ENCODE data around the gene TIMM50. TPM values are rescaled to one million over a fixed set of nuclear protein-coding genes. Genes with fewer than 3 reads are reported as not detected.
A peak's percentile ranks its signal among the peaks of the same experiment; 100 is the strongest.

The TIMM50 gene
- total RNA-seq, 1 experiment from 2014 or later = 97.2 TPM

GRCh38 chr19:39446365-39447084, 34.1 kb upstream of the TIMM50 start:
- Histone ChIP-seq H3K36me3 (ENCODE audit: low read depth, low read length) (peaks cover 4% of the 10 kb centered on the region; the same call in 1 of the 2 replicates), H3F3A (ENCODE audit: low read length, unreplicated experiment) (no peaks in the 10 kb centered on the region), H3K4me1 (ENCODE audit: insufficient read depth, low read length) (peaks cover 30% of the 10 kb centered on the region), H3K27ac (ENCODE audit: low read length) (no peak overlapping the region), H3K9me3 (ENCODE audit: low read length) (no peaks in the 10 kb centered on the region), H3K27me3 (ENCODE audit: low read length) (no peaks in the 10 kb centered on the region), H3K4me2 (ENCODE audit: low read length) (peak overlapping the region; percentile 92), H4K20me1 (ENCODE audit: low read length) (peaks cover 14% of the 10 kb centered on the region; the same call in 1 of the 2 replicates), H3K4me3 (ENCODE audit: low read length) (peak overlapping the region; percentile 93), H3K9ac (ENCODE audit: low read length) (peak overlapping the region; percentile 97), H3K9me2 (replicated peaks; ENCODE audit: low read length) (no peaks in the 10 kb centered on the region), H3K79me2 (ENCODE audit: low read length) (peaks cover 72% of the 10 kb centered on the region), H2AFZ (ENCODE audit: low read length) (no peak overlapping the region)
- ATAC-seq (no peak), DNase-seq (no peak)
- ChIA-PET POLR2A (ENCODE audit: unreplicated experiment) (interaction anchor here (0.6 kb wide), 1 partner anchor 42 kb away, joined by 6 read pairs; no protein-coding TSS in a partner anchor), CTCF (no interaction called here)
- BruUV-seq (replicated peaks) = no TSS peak
- intact Hi-C loops (cut with micrococcal nuclease) = no loop called here
- no peak for TF ChIP-seq EZH2 (IDR thresholded peaks at IDR 0.05; ENCODE audit: low read length, unreplicated experiment)
- TF ChIP-seq EZH2phosphoT487 (IDR thresholded peaks at IDR 0.05; ENCODE audit: borderline replicate concordance, low read length) = no peak
- TF ChIP-seq CTCF (conservative IDR thresholded peaks at IDR 0.05; ENCODE audit: low read depth, low read length) = no peak

GRCh38 chr19:39448271-39448670, 32.4 kb upstream of the TIMM50 start:
- CTCF ChIA-PET = interaction anchor here (0.5 kb wide), 1 partner anchor 86 kb away, joined by 3 read pairs; no protein-coding TSS in a partner anchor
- intact Hi-C loops (cut with micrococcal nuclease) = no loop called here
- Histone ChIP-seq H3K9me3 (ENCODE audit: low read length) (no peaks in the 10 kb centered on the region), H3K79me2 (ENCODE audit: low read length) (peaks cover 83% of the 10 kb centered on the region), H3F3A (ENCODE audit: low read length, unreplicated experiment) (no peaks in the 10 kb centered on the region), H3K9me2 (replicated peaks; ENCODE audit: low read length) (no peaks in the 10 kb centered on the region), H3K36me3 (ENCODE audit: low read depth, low read length) (peaks cover 9% of the 10 kb centered on the region; the same call in 1 of the 2 replicates), H3K4me1 (ENCODE audit: insufficient read depth, low read length) (peaks cover 30% of the 10 kb centered on the region), H2AFZ (ENCODE audit: low read length) (no peak overlapping the region), H3K9ac (ENCODE audit: low read length) (no peak overlapping the region), H3K4me2 (ENCODE audit: low read length) (peak overlapping the region; percentile 92), H3K4me3 (ENCODE audit: low read length) (peak overlapping the region; percentile 93; the same call in 1 of the 2 replicates), H4K20me1 (ENCODE audit: low read length) (peaks cover 14% of the 10 kb centered on the region; the same call in 1 of the 2 replicates), H3K27me3 (ENCODE audit: low read length) (no peaks in the 10 kb centered on the region), H3K27ac (ENCODE audit: low read length) (peak overlapping the region; percentile 38)
- peak; percentile 39 for ATAC-seq
- peak; percentile 75 for DNase-seq
- TF ChIP-seq EZH2 (IDR thresholded peaks at IDR 0.05; ENCODE audit: low read length, unreplicated experiment) = no peak
- TF ChIP-seq EZH2phosphoT487 (IDR thresholded peaks at IDR 0.05; ENCODE audit: borderline replicate concordance, low read length) = no peak
- TF ChIP-seq CTCF (conservative IDR thresholded peaks at IDR 0.05; ENCODE audit: low read depth, low read length) = no peak
- BruUV-seq (replicated peaks) = no TSS peak
- POLR2A ChIA-PET (ENCODE audit: unreplicated experiment) = interaction anchor here (0.6 kb wide), 1 partner anchor 18 kb away, joined by 10 read pairs; no protein-coding TSS in a partner anchor
